GM19023 (cell line): ENCODE data around the gene BASP1.
A peak's percentile ranks its signal among the peaks of the same experiment; 100 is the strongest.
"Not testable (repeated sequence)": the region's sequence is repeated elsewhere in the genome, so short reads cannot be mapped to it uniquely, and the experiment has no call there.

Source experiments
- ATAC-seq: cut with Tn5 transposase; IDR thresholded peaks from one replicate; pipeline ENCODE4 v1.9.1; 2021; ENCODE audit warnings: mild to moderate bottlenecking, moderate library complexity; ENCODE audit not compliant: unreplicated experiment

Gene BASP1

DNA sequence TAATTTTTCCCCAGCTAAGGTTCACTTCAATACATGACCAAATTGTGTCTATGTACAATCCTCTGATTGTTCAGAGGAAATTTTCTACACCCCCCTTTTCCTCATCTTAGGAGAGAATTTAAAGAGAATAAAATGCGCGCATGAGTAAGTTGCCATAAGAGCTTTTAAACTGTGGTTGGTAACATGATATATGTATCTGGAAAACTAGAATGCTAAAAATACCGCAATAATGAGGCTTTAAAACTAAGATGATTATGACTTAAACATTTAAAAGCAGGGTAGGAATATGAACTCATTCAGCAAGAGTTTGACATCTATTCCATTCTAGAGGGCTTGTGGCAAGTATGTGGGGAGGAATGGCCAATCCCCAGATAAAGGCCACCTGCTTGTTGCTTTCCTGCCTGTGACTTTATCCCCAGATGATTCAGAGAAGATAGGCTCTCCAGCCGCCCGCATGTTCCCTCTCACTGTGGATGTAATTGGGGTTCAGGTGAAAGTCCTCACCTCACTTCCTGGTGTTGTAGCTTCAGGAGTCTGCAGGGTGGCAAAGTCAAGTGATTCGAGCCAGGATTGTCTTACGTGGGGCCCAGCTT is 26.5 kb upstream of the BASP1 start:
- no peak for ATAC-seq

DNA sequence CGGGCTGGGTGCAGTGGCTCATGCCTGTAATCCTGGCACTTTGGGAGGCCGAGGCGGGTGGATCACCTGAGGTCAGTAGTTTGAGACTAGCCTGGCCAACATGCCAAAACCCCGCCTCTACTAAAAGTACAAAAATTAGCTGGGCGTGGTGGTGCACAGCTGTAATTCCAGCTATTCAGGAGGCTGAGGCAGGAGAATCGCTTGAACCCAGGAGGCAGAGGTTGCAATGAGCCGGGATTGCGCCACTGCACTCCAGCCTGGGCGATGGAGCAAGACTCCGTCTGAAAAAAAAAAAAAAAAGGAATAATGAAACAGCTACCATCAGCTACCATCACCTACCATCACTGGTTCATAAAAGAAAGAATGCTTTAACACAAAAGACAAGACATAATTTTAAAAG is 25.9 kb upstream of the BASP1 start:
- not testable (repeated sequence) for ATAC-seq

DNA sequence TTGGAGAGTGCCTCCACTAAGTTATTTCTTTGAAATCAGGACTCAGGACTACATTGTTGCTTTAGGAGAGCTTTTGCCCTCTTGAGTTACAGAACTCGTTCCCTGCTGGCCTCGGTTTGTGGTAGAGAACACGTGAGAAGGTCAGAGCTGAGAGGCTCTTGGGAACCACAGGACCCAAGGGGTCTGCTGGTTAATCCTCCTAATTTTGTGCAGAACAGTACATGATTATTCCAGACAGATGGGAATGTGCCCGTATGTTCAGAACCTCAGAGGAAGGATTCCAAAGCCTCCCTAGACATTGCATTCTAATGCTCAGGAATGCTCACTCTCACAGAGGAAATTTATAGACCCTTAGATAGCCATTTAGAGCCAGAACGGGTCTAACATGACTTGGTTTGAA is 25.2 kb upstream of the BASP1 start:
- no peak for ATAC-seq

DNA sequence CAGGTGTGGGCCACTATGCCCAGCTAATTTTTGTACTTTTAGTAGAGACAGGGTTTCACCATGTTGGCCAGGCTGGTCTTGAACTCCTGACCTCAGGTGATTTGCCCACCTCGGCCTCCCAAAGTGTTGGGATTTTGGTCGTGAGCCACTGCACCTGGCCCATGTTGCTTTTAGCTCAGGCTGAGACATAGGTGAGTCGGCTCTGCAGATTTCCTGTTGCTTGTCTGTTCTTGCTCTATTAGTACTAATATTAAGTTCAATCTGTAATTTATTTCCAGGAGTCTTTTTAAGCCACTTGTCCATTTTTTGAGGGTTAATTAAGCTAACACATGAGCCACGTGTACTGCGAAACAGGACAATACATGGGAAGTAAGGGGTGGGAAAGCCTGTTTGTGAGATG is 21.4 kb upstream of the BASP1 start:
- ATAC-seq, result no peak

DNA sequence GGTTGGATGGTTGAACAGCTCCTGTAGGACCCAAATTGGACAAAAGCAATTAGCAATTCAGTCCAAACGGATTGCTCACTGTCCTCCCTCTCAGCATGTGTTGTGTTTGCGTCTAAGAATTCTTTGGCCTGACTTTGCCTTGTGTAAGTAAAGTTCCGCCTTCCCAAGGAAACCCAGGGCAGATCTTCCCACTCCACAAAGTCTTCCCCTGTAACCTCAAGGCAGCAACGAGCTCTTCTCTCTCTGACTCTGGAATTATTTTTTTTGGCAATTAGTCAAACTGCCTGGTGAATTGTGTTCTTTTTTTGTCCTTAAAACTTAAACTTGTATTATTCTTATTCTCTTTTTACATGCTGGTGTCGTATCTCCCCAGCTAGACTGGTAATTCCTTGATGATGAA is 20.7 kb upstream of the BASP1 start:
- ATAC-seq, result no peak

DNA sequence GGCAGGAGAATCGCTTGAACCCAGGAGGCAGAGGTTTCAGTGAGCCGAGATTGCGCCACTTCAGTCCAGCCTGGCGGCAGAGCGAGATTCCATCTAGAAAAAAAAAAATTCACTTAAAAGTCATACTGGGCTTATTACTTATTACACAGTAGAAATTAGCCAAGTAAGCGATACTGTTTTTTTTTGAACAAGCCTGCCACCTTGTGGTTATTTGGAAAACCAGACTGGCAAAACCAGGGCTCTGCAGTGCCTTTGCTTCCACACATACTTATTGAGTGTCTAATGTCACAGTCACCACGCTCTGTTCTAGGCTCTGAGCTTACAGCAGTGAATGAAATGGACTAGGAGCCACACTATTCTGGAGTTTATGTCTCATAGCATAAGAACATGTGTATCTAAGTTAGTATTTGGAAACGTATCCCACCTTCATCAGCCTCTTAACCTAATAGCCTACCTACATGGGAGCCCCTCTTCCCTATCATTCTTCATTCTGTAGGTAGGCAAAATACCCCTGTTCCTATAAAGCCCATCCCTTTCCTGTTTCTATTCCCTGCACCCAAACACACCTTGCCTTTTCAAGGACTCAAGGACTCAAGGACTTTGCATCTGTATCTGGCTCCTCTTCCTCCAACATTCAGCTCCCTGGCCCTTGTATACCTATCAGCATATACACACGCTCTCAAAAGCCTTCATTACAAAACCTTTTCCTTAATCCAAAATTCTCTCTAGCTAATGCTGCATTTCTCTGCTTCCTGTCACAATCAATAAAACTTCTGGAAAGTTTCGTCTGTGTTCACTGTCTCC is 13.9 kb upstream of the BASP1 start:
- ATAC-seq, result peak; percentile 83

DNA sequence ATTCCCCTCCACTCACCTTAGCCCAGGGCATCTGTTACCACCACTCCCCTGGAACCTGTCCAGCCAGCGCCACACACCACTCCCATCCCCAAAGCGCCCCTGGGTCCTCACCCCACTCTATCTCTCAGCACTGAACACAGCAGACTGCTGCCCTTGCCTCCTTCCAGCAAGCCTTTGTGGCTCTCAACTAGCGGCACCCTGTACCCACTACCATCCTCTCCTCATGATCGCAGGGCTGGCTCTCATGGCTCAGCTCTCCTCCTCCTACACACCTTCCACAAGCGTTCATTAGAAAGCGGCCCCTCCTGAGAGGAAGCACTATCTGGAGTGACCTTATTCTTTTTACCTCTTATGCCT is 13.3 kb upstream of the BASP1 start:
- ATAC-seq, result no peak

DNA sequence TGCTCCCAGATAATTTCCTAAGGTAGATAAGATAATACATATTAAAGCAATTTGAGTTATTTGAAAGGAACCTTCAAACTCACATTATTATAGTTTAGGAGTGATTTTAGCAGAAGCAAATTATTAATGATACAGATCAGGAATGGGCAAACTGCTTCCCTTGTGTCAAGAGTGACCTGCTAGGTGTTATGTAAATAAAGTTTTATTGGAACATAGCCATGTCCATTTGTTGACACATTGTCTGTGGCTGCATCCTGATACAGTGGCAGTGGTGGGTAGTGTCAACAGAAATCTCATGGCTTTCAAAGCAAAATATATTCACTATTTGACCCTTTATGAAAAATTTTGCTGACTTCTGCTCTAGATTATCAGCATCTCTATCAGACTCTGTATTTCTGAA is 11.4 kb upstream of the BASP1 start:
- no peak for ATAC-seq

DNA sequence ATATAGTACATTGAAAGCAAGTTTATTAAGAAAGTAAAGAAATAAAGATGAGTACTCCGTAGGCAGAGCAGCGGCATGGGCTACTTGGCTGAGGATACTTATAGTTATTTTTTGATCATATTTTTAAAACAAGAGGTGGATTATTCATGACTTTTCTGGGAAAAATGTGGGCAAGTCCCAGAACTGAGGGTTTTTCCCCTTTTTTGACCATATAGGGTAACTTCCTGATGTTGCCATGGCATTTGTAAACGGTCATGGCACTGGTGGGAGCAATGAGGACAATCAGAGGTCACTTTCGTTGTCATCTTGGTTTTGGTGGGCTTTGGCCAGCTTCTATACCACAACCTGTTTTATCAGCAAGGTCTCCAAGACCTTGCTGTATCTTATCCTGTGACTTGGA is 5.2 kb upstream of the BASP1 start:
- ATAC-seq, result no peak

DNA sequence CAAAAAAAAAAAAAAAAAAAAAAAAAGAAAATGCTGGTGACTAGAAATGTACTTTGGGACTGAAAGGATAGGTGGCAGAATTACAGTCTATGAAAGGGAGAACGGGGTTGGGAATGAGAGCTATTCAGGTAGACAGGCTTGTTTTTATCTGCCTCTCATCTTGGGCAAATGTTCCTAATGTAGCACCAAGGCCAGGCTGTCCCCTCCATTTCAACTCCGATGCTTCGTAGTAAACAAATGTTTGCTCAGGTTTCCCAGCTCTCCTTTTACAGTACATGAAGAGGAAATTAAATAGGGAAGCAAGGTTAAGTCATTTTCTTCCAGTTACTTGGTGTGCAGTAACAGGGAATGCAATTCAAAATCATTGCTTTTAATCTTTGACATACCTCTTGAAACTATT is 4.4 kb upstream of the BASP1 start:
- ATAC-seq, result no peak

DNA sequence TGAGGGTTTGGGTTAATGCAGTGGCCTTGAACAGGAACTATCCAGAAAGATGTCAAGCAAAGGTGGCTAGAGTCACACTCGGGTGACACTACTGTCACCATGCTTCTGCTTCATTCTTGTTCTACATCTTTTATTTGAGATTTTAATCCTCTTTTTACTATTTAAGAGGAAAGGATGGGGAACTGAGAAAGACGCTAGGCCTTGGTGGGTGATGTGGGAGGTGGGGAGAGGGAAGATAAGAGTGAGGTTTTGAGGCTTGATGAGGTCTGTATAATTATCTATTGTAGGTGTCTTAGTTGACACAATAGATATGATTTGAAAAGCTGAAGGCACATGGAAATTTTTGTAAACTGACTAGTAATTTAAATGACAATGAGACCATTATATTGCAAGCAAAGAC is 3.5 kb upstream of the BASP1 start:
- no peak for ATAC-seq

DNA sequence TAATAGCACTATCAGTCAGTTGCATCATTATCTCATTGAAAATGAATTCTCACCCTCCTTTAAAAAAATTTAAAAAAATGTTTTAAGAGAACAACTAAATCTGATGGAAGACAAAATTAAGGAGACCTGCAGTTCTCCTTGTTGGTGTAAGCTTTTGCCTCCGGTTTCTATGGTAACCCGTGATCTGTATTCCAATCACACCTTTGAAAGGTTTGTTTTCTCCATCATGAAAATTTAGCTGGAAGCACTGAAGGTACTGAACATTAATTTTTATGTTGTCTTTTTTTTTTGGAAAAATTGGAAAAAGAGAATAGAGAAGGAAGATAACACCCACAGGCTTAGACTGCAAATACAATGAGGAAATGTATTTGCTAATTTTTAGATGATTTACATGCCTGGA is 2.5 kb upstream of the BASP1 start:
- ATAC-seq, result no peak

DNA sequence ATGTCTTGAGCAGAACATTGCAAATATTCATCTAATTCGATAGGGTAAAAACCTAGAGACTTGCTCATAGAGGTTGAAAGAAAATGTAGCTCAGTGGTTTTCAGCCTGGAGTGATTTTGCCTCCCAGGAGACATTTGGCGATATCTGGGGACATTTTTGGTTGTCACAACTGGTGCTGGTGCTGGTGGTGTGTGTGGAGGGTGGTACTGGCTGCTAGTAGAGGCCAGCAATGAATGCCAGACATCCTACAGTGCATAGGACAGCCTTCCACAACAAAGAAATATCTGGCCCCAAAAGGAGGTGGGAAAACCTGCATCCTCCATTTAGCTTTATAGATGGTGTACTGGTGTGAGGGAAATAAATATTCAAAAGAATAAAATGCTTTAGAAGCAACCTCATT is 2.1 kb upstream of the BASP1 start:
- no peak for ATAC-seq

DNA sequence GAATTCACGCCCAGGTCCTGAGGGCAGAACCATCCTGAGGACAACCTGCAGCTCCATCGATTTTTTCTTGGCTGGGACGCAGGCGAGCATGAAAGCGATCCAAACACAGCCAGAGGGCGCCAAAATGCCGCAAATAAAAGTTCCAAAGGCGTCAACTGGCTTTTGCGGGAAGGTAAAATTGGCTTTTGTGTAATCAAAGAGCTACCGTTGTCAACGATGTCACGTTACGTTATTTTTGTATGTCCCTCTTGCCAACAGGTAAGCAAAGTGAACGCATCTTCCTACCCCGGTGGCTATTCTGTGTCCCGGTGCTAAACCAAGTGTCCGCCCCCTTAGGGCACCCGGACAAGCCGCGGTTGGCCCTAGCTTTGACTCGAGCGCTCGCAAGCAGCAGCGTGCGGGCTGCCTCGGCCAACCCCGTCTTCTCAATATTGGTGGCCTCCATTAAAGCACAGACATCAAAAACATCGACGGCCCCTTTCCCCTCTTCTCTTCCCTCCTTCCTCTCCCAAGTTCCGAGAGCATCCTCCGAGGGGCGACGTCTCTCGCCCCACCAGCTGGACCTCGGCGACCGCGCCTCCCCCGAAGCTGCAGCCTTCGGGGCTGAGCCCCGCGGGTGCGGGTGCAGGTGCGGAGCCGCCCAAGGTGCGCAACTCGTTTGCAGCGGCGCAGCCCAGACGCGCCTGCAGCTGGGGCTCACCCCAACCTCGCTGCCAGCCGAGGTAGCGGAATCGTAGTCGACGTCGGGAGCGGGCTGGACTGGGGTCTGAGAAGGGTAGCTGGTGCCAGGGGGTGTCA is 1.1 kb upstream of the BASP1 start:
- peak; percentile 43 for ATAC-seq

DNA sequence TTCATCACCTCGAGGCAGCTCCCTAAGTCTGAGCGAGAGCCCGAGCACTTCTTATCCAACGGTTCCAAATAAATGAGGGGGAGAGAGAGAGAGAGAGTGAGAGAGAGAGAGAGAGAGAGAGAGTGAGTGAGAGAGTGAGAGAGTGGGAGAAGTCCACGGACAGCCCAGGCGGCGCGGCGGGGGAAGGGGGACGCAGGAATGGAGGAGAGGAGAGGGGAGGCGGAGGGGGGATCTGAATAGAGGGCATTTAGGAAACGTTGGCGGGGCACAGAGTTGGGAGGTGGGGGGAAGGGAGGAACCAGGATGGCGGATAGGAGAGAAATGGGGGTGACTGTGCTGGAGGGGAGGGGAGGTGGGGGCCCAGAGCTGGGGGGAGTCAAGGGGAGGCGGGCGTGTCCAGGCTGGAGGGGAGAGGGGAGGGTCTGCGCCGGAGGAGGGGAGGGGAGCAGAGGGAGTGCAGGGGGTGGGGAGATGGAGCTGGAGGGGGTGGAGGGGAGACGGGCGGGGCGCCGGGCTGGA is 398 bp upstream of the BASP1 start:
- ATAC-seq, result no peak

DNA sequence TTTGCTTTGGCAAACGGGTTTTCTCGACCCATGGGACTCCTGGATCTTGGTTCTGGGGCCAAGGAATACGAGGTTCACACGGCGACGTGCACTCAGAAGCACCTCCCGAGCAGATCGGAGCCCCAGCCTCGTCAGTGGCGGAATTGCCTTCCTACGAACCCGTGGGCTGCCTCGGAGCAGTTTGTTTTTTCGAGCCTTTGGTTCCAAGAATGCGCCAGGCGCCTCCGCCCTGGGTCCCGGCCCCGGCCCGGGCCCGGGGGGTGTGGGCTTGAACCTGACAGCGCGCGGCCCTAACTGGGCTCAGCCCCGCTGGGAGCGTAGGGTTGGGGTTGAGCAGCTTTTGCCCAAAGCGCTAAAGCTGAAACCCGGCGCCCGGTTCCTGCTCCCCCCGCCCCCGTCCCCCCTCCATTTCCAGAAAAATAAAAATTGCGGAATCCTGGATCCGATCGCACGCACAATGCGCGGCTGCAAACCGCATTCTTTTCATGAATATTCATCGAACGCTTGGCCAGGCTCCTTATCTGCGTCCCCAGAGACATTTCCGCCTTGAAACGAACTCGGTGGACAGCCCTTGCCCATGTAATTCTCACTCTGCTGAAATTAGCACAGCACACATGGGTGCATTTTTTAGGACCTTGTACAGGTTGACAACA is 1.0 kb downstream of the BASP1 start:
- ATAC-seq, result peak; percentile 31

DNA sequence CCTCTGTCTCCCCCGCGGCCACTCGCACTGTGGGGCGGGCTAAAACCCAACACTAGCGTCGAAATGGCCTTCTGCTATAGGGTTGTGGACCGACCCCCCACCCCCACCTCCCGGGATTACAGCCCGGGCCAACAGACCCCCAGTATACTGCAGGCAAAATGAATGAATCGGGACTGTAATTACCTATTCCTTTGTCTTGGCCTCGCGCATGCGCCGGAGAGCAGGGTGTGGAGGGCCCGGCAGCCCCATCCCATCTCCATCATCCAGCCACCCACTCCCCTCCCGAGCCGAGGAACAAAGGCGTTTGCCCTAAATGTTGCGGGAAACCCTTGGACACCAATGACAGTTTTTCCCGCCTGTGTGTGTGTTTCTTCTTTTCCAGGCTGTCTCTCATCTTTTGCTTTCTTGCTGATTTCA is 1.6 kb downstream of the BASP1 start:
- peak; percentile 18 for ATAC-seq

DNA sequence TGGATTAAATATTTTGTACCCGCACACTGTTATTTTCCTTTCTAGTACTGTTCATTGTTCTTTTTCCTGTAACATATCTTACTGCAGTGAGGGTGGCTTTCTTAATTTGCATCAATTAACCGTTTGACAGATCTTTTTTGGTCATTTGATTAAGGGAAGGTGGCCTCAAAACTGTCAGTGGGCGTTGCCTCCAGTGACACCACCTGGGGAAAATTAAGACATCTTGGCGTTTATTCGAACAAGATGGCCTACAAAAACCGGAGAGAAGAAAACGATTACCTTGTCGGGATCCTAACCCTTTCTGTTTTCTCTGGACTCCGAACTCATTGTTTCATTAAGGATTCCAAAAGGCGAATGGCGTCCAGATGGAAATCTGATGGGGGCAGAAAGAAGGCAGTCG is 2.0 kb downstream of the BASP1 start:
- no peak for ATAC-seq

DNA sequence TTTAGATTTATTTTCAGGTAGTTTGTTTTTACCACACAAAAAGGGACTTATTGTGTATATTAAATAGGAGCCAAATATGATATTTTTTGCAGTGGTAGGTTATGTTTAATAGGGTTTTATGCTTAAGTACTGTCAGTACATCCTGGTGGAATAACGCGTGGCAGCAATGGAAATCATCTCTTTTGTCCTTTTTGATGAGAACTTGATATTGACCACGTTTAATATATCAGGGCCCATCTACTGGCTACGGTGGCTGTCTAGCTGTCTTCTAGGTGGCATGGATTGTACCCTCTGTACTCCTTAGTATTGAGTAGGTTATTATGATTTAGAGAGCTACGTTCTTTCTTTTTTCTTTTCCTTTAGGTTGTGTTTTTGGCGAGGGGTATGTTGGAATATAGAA is 2.6 kb downstream of the BASP1 start:
- no peak for ATAC-seq

DNA sequence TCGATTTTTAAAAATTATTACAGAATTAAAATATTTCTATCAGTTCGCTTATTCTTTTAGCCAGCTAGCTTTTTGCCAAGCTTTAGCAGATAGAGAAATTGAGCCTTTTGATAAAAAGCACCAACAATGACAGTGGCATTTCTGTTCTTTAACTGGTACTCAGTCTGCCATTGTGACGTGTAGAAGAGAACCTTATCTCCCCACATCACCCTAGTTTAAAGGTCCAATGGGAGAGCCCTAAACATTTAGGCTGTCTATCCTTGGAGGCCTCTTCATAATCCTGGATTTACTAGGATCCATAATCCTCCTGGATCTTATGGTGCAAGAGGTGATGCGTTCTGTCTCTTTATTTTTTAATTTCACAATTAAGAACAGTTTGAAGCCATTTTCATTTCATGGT is 3.0 kb downstream of the BASP1 start:
- no peak for ATAC-seq

DNA sequence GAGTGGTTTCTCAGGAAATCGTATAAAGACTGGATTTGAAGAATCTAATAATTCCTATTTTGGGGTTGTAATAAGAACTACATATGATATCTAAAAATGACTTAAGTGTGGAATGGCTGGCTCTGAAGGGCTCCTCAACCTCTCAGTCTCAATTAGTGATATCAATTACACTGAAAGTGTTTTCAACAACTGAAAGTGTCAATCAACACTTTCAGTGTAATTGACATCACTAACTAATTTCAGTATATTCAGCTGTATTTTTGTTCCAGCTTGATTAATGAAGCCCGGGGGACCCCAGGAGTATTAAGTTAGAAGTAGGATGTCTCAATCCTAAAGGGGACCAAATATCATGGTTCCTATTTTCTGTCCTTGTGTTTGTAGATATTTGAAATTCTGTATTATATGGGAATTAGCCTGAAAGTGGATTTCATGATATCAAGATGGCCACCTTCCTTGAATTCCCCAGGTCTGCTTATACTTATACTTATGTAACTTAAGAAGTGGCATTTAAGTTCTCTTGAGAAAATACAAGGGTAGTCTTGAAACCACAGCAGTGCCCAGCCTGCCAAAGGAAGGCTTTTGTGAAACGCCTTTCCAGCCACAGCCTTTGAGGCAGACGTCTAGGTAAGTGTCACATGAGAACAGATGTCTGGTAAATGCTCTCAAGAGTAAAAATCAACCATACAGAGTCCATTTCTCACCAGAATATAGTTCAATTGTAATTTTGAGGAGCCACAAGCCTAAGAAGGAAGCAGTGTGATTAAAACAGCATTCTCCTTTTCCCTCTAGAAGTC is 4.6 kb downstream of the BASP1 start:
- no peak for ATAC-seq
